GM21786 (cell line): ENCODE measurements around the gene CDCA4.
A peak's percentile ranks its signal among the peaks of the same experiment; 100 is the strongest.
"Not testable (repeated sequence)": the region's sequence is repeated elsewhere in the genome, so short reads cannot be mapped to it uniquely, and the experiment has no call there.

Experiments
- ATAC-seq: cut with Tn5 transposase; IDR thresholded peaks from one replicate; pipeline ENCODE4 v1.9.1; 2021; ENCODE audit not compliant: unreplicated experiment

The CDCA4 gene

GRCh38 chr14:105020815-105021655 is at the start of gene CDCA4:
CDCA4 (minus strand) TSS chr14:105021083; CDS start chr14:105011929, 9,154 bp downstream.
- ATAC-seq: peak; percentile 76

GRCh38 chr14:105069871-105070759 is 49.2 kb upstream of the CDCA4 start:
- peak; percentile 43 for ATAC-seq

- ATAC-seq: no peak
Observed at GRCh38 chr14:105069522-105069870, 48.6 kb upstream of the CDCA4 start.

- no peak for ATAC-seq
Observed at GRCh38 chr14:105068818-105069217, 47.9 kb upstream of the CDCA4 start.

- ATAC-seq: no peak
Observed at GRCh38 chr14:105067969-105068301, 47.1 kb upstream of the CDCA4 start.

GRCh38 chr14:105067140-105067968 is 46.5 kb upstream of the CDCA4 start:
- ATAC-seq: no peak

GRCh38 chr14:105066240-105067071 is 45.6 kb upstream of the CDCA4 start:
- no peak for ATAC-seq

GRCh38 chr14:105065280-105066228 is 44.7 kb upstream of the CDCA4 start, which contains the start of gene GPR132:
GPR132 (minus strand) TSS chr14:105065430; CDS start chr14:105055420, 10,010 bp downstream.
- peak; percentile 46 for ATAC-seq

GRCh38 chr14:105064721-105065143 is 43.8 kb upstream of the CDCA4 start:
- ATAC-seq: no peak

- ATAC-seq: no peak
Observed at GRCh38 chr14:105064001-105064400, 43.1 kb upstream of the CDCA4 start.

- not testable (repeated sequence) for ATAC-seq
Observed at GRCh38 chr14:105063506-105063905, 42.6 kb upstream of the CDCA4 start.

- no peak for ATAC-seq
Observed at GRCh38 chr14:105063056-105063455, 42.2 kb upstream of the CDCA4 start.

- ATAC-seq: no peak
Observed at GRCh38 chr14:105062048-105062433, 41.2 kb upstream of the CDCA4 start.

GRCh38 chr14:105061428-105062047 is 40.7 kb upstream of the CDCA4 start:
- peak; percentile 29 for ATAC-seq

GRCh38 chr14:105060751-105061427 is 40.0 kb upstream of the CDCA4 start:
- ATAC-seq: no peak

GRCh38 chr14:105059925-105060565 is 39.2 kb upstream of the CDCA4 start:
- ATAC-seq: no peak
